Measurements from ENCODE around the gene ATF6B. TPM values are rescaled to one million over a fixed set of nuclear protein-coding genes. Genes with fewer than 3 reads are reported as not detected.
A peak's percentile ranks its signal among the peaks of the same experiment; 100 is the strongest.

ATF6B gene
- total RNA-seq: 100 to 1,000 TPM in 1 of 4 donors, 10 to 100 TPM in 3; 46.8 to 102 (median 54.1) TPM

DNA sequence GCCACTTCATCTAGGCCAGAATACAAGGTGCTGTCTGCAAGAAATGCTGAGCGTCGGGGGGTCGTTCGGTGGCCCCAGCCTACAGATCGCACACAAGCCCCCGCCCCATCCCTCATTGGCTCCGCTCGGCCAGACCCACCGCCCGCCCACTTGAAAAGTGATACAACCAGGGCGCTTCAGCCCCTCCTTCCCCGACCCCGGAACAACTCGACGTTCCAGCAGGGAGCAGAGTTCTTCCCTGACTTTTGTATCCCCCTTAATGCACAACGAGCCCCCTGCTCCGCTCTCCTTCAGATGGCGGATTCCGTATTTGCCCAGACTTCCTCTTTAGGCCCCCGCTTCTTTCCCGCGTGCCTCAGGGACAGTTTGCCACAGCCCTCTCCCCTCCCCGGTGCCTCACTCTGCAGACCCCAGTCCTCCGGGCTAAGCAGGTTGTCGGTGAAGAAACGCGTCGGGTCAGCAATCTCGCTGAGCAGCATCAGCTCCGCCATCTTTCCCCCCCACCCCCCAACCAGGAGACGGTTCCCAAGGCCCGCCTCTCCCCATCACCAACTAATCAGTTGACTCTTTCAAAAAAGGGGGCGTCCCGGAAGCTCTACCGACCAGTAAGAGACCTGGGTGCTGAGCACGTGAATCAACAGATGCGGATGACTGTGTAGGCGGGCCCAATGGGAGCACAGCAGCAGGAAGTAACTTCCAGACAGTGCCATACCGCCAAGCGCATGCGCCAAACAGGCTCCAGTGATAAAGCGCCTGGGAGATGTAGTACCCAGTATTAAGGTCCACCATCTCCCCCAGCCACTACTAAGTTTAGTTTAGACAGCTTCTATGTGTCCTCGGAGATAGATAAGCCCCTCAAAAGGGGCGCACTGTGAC lies at the start of gene ATF6B:
ATF6B (minus strand) TSS at position 530 of the 876 bp plus-strand sequence; CDS start at position 491, 39 bp downstream.
- intact Hi-C loops (cut with DNase I; ENCODE audit: low total_unique reads): loop anchor here (10.0 kb wide), 1 partner anchor 67 kb away; the partner anchor contains the start of genes GPSM3 and PBX2
- DNase-seq (ENCODE audit: low spot score in 2 of 2): peak; percentile 99 to 100
- WGBS, 2 donors: 1 to 2% methylated on average over 42 to 44 of the region's 44 CpGs
- peak within 1 kb of the TSS; percentile 80 for H3K4me3 ChIP-seq (ENCODE audit: low read depth, poor library complexity, severe bottlenecking)
- no peak for TF ChIP-seq POLR2A (IDR thresholded peaks at IDR 0.05)
- TF ChIP-seq, protein P1, sequence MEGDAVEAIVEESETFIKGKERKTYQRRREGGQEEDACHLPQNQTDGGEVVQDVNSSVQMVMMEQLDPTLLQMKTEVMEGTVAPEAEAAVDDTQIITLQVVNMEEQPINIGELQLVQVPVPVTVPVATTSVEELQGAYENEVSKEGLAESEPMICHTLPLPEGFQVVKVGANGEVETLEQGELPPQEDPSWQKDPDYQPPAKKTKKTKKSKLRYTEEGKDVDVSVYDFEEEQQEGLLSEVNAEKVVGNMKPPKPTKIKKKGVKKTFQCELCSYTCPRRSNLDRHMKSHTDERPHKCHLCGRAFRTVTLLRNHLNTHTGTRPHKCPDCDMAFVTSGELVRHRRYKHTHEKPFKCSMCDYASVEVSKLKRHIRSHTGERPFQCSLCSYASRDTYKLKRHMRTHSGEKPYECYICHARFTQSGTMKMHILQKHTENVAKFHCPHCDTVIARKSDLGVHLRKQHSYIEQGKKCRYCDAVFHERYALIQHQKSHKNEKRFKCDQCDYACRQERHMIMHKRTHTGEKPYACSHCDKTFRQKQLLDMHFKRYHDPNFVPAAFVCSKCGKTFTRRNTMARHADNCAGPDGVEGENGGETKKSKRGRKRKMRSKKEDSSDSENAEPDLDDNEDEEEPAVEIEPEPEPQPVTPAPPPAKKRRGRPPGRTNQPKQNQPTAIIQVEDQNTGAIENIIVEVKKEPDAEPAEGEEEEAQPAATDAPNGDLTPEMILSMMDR (IDR thresholded peaks at IDR 0.05): no peak

DNA sequence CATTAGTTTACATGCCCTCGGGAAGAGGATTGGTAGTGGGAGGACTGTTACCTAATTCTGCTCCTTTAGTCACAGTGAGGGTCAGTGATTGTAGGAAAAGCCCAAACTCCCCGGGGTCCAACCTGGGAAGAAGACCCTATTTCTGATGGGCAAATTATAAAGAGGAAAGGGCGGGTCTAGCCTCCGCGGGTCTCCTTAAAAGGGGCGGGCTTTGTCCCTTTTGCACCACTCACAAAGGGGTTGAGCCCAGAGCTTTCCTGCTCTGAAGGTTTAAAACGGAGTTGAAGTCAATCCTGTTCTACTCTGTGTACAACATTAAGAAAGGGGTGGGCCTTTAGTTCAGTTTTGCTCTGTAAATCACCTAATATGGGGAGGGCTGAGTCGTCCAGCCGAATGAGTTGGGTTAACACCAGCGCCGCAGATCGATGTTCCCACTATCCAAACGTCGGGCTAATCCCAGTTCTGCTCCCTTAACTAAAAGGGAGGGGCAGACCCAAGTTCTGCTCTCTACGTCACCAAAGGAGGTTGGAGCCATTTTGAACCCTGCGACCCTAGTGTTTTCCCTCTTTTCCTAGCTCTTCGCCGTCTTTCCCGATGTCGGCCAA lies 49.2 kb upstream of the ATF6B start:
- TF ChIP-seq, protein P1 (IDR thresholded peaks at IDR 0.05): no peak
- TF ChIP-seq POLR2A (IDR thresholded peaks at IDR 0.05): no peak
- no peak for DNase-seq (ENCODE audit: low spot score in 2 of 2)
- H3K4me3 ChIP-seq (ENCODE audit: low read depth, poor library complexity, severe bottlenecking): peak overlapping the region; percentile 17
- 0 to 1% methylated on average over 20 of the region's 20 CpGs for WGBS, 2 donors
- intact Hi-C loops (cut with DNase I; ENCODE audit: low total_unique reads): no loop called here

DNA sequence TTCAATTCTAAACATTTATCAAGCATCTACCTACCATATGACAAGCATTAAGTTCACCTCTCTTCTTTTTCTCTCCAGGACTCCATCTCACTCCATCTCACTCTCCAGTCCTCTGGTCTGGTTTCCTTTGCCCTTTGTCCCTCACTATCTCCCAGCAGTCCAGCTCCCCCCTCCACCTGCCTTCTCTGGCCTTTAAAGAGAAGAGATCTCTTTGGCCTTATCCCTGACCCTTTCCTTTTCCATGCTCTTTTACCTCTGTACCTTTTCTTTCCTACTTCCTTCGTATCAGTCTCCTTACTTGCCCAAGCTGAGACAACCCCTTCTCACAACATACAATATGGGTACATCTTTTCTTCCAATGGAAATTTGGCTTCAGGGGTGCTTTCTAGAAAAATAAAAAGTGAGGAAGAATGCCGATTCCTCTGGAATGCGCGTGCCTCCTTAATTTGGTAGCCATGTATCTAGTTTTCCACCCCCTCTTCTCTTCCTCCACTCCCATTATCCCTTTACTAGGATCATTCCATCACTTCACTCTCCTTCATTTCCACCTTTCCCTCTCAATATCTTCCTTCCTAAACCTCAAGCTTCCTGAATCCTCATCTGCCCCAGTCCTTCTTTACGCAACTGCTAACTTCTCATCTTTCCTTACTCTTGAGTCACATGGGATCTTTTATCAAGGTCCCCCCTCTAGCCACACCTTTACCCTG lies 48.6 kb upstream of the ATF6B start:
- no peak overlapping the region for H3K4me3 ChIP-seq (ENCODE audit: low read depth, poor library complexity, severe bottlenecking)
- no peak for DNase-seq (ENCODE audit: low spot score in 2 of 2)
- TF ChIP-seq, protein P1 (IDR thresholded peaks at IDR 0.05): no peak
- TF ChIP-seq POLR2A (IDR thresholded peaks at IDR 0.05): no peak
- 13 to 14% methylated on average over 5 of the region's 5 CpGs for WGBS, 2 donors
- intact Hi-C loops (cut with DNase I; ENCODE audit: low total_unique reads): no loop called here

DNA sequence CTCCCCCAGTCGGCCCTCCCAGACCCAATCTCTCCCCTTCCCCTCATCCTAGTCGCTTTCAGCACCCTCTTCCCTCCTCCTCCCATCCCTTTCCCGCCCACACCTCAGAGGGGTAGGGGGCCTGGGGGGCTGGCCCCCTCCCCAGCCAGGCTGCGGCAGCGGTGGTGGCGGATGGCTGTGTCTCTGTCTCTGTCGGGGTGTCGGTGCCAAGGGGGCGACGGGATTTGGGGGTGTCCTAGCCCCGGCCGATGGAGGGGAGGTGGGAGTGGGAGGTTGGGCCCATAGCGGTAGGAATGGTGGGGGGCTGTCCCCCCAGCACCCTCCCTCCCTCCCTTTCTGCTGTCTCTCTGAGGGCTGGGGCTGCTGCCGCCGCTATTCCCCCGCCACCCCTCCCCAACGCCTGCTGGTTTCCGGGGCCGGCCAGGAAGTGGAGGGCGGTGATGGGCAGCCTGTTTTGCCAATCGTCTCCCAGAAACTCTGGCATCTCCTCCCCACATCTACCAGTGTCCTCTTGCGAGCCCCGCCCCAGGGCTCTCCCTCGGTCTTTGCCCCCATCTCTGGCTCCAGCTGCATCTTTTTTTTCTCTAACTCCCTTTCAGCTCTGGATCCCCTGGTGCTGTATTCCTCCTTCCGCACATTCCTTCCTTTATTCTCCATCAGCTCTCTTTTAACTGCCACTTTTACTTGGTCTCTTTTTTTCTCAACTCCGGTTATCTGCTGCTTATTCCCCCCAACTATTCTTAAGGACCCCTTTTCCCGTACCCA lies 47.8 kb upstream of the ATF6B start, which contains the start of gene AGPAT1:
AGPAT1 (minus strand) TSS at position 374 of the 765 bp plus-strand sequence. CDS start 4,588 bp downstream, outside the sequence.
- TF ChIP-seq, protein P1 (IDR thresholded peaks at IDR 0.05): no peak
- peak in 1 of 2 donors; percentile 39 for TF ChIP-seq POLR2A (IDR thresholded peaks at IDR 0.05)
- 0 to 1% methylated on average over 24 to 27 of the region's 27 CpGs for WGBS, 2 donors
- intact Hi-C loops (cut with DNase I; ENCODE audit: low total_unique reads): no loop called here
- H3K4me3 ChIP-seq (ENCODE audit: low read depth, poor library complexity, severe bottlenecking): peak within 1 kb of the TSS; percentile 77
- peak; percentile 96 to 99 for DNase-seq (ENCODE audit: low spot score in 2 of 2)

DNA sequence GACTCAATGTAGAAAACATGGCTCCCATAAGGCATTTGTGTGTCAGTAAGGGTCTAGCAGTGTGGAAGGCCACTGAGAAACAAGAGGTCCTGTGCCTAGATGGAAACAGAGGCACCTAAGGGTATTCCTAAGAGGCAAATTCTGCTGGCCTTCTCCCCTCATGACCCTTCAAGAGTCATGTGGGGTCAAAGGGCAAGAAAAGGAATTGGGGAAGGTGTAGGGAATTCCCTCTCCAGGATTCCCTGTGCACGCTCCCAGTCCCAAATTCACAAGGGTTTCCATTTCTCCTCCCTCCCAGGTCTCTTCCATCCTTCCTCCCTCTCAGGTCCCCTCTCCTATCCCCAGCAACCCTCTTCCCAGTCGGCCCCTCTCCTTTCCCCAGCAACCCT lies 47.3 kb upstream of the ATF6B start:
- peak overlapping the region; percentile 77 for H3K4me3 ChIP-seq (ENCODE audit: low read depth, poor library complexity, severe bottlenecking)
- no peak for TF ChIP-seq POLR2A (IDR thresholded peaks at IDR 0.05)
- TF ChIP-seq, protein P1 (IDR thresholded peaks at IDR 0.05): no peak
- intact Hi-C loops (cut with DNase I; ENCODE audit: low total_unique reads): no loop called here
- WGBS, 2 donors: 6 to 16% methylated on average over 2 of the region's 2 CpGs
- no peak for DNase-seq (ENCODE audit: low spot score in 2 of 2)

All from lower leg skin (tissue), 4 donors.